HG03066 (cell line): Measurements from ENCODE around the gene TDRD9.

Source experiments
- ATAC-seq: cut with Tn5 transposase; IDR thresholded peaks from one replicate; pipeline ENCODE4 v1.9.1; 2021; ENCODE audit warnings: low read depth; ENCODE audit not compliant: unreplicated experiment

The TDRD9 gene

DNA sequence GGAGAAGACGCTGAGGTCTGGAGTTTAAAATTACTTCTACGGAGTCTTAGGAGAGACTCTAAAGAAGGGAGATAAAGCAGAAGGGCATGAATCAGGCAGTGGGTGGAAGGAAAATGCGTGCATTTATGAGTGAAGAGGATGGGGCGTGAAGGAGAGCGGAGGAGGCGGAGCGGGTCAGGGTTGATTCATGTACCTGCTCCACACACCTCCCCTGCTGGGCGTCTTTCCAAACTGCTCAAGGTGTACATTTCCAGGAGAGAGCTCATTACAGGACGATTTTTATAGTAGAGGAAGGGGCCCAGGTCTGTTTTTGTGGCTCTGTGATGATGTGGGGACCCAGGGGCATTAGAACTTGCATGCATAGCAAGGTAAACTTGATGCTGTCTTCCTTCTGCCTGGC lies 92.2 kb downstream of the TDRD9 start:
- ATAC-seq: no peak

DNA sequence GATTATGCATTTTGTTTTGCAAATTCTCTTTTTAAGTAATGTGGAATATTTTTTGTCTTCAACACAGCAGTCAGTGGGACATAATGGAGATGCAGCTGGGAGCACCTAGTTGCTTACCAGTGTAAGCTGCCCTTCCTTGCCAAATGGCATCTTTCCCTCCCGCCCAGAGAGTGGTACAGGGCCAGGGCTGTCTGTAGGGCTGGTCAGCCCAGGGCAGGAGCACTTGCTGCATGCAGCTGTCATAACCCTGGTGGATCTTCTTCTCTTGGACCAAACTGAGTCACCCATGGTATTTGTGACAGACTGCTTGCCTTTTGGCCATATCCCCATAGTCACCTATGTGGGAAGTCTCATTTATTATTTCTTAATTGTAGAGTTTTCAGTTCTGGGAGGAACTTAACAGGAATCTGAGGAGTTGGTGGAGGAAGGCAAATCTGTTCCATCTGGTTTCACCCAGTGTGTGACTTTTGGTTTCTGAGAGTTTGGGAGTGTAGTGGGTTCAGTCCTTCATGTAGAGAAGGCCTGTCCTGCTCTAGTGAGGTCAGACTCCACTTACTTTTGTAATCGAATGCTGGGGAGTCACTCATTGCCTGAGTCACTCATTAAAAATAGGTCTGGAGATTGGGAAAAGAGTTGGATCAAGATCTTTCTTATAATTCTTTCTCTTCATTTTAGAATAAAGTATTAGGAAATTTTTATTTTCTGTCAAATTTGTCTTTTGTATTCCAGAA lies 95.2 kb downstream of the TDRD9 start:
- no peak for ATAC-seq

DNA sequence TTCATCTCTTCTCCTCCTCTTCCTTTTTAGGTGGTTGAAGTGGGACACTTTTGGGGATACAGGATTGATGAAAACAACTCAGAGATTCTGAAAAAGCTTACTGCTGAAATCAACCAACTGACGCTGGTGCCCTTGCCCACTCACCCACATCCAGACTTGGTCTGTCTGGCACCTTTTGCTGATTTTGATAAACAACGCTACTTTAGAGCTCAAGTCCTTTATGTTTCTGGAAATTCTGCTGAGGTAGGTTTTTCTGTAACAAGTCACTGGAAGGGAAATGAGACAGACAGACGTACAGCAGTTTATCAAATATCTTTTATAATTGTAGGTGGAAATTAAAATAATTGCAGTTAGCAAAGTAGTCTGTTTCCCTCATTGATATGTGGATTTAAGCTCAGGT lies 97.3 kb downstream of the TDRD9 start:
- no peak for ATAC-seq

DNA sequence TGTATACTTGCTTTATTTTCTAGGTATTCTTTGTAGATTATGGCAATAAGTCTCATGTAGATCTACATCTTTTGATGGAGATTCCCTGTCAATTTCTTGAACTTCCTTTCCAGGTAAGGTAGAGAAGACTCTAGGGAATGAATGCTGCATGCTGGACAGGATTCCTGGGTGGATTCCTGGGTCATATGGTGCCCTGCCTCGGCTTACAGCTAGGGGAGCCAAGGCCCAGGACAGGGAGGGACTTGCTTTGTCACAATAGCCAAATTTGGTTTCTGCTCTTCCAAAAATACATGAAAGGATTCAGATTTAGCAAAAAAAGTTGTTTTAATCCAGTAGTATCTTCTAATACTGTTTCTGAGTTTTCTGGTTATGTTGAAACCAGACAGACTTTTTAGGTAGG lies 97.8 kb downstream of the TDRD9 start:
- ATAC-seq: no peak

DNA sequence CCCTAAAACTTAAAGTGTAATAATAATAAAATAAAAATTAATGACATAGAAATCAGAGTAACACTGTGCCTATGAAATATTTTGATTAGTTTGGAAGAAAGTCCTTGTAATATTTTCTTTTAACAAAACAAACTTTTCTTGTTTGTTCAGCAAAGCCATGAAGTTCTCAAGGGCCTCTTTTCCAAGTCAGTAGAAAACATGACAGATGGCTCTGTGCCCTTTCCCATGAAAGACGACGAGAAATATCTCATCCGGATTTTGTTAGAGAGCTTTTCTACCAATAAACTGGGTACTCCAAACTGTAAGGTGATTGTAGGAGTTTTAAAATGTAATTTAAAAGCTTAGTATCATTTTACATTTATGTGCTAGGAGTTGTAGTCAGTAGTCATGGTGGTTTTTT lies 102.7 kb downstream of the TDRD9 start:
- no peak for ATAC-seq

DNA sequence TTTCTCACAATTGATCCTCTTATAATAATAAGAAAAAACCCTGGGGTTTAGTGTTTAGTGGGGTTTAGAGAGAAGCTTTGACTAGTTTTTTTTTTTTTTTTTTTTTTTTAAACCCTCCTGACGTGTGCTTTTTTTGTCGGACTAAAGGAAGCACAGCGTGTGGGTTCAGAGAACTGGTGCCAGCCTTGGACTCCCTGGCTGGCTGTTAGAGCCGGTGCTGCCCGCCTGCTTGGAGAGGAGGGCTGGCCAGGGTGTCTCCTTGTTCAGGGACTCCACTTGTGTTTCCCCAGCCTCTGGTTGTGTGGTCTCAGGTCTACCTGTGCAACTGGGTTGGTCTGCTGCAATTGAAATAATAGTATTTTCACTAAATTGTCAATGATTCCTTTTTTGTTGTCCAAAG lies 103.1 kb downstream of the TDRD9 start:
- no peak for ATAC-seq

DNA sequence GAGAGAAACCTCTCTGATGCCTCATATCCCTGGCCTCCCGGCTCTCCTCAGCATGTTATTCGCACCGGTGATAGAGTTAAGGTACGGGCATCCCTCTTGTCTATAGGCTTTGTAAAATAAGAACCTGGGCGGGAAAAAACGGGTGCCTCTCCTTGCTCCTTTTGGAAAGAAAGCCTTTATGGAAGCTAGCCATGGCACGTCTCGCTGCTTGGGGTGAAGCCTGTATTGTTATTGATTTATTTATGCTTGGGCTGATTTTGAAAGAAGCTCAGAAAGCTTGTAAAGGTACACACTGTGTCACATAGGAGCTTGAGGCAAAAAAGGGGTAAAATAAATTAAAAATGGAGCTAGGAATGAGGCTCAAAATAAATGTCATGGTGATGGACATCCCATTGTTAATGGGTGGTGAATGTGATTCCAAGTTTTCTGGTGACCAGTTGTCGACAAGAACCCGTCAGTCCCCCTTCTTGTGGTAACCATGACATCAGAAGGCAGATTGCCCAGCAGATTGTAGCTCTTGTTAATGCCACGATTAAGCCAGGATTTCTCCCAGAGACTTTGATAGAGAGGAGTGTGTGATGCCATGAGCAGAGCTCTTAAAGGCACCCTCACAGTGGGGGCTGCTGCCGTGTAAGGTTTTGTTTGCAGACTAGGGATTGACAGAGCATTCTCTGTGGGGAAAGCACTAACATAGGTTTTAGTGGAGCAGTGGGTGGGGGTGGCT lies 106.9 kb downstream of the TDRD9 start:
- ATAC-seq: no peak

DNA sequence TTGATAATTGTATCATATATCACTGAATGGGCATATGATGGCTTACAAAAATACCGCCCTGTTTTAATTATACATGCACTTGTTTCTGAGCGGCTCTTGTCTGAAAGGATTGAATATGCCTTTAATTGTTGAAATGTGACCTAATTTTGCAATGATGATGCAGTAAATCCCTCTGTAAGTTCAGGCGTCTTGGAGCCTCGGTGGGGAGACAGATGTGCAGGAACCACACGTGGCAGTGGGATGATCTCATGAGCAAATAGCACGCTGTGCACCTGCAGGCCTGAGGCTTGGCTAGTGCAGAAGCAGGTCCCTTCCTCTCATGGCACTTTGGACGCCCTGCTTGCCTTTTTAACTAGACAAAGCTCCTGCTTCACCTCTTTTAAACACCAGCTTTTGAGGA lies 108.0 kb downstream of the TDRD9 start:
- ATAC-seq: no peak

DNA sequence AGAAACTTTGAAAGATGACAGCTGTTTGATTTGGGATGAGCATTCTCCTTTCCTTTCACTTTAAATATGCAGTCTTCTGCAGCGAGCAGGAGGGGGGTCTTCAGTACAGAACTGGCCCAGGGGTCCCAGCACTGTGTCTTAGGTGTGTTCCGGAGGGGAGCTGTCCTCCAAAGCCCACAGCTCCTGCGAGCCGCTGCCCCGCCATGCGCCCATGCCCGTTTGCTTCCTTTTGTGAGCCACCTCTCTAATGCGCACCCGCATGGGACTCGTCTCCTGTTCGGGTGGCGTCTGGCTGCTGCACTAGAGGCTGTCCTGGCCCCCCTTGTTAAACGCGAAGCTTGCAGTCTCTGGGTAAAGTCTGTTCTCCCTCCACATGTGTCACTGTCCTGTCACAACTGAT lies 108.8 kb downstream of the TDRD9 start:
- ATAC-seq: no peak

DNA sequence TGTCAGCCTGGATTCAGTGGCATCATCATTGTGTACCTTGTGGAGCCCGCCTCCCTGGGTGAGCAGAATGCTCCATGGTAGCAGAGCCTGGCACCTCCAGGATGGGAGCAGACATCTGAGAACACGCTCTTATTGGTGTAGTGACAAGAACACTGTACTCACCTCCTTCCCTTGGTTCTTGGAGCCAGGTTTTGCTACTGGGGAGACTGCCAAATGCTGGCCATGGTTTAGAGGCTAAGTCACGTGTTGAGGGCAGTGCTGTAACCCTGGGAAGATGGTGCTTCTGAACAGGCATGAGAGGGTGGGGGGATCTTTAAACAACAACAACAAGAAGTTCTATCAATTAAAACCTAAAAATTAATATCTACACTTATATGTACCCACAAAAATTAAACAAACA lies 109.6 kb downstream of the TDRD9 start:
- no peak for ATAC-seq

DNA sequence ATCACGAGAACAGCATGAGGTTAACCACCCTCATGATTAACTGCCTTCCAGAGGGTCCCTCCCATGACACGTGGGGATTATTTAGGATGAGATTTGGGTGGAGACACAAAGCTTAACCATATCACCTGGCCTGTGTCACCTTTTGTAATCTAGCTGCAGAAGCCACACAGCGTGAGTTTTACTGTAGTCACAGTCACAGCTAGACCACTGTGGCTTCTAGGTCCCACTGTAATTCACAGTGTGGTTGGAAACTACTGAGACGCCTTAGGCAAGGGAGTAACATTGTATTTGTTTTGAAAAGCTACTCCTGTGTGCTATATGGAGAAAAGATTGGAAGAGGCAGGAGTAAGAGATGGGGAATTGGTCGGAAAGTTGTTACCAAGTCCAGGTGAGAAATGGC lies 111.0 kb downstream of the TDRD9 start:
- ATAC-seq: no peak

DNA sequence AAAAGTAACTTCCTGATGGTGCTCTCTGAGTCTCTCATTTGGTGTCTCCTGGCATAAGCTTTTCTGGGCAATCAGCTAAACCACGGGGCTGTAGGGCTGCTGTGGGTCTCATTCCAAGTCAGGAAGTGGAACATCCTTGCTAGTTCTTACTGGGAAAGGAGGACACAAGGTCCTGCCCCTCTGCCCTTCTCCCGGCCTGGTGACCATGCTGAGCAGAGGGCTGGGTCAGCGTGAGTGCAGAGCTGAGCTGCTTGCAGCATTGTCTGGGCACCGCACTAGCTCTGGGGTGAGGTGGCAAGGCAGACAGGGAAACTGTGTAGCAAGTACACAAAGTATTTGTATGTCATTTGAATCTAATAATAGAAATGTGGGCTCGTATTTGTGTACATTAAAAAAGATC lies 112.3 kb downstream of the TDRD9 start:
- no peak for ATAC-seq

DNA sequence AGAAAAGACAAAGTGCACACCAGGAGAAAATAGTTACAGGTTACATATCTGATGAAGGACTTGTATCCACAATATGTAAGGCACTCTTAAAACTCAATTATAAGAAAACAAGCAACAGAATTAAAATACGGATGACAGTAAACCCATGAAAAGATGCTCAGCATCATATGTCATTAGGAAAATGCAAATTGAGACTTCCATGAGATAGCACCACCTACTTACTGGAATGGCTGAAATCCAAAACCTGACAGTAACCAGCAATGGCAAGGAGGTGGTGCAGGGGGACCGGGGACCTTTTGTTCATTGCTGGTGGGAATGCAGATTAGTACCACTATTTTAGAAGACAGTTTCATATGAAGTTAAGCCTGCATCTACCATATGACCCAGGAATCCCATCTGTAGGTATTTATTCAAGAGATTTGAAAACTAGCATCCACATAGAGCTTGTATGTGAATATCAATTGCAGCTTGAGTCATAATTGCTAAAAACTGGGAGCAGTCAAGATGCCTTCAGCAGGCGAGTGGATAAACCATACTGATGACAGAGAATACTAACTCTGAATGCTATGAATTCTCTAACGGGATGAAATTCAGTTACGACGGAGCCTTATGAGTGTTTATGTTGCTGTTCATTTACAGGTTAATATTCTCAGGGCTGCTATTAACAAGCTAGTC lies 113.3 kb downstream of the TDRD9 start:
- no peak for ATAC-seq

DNA sequence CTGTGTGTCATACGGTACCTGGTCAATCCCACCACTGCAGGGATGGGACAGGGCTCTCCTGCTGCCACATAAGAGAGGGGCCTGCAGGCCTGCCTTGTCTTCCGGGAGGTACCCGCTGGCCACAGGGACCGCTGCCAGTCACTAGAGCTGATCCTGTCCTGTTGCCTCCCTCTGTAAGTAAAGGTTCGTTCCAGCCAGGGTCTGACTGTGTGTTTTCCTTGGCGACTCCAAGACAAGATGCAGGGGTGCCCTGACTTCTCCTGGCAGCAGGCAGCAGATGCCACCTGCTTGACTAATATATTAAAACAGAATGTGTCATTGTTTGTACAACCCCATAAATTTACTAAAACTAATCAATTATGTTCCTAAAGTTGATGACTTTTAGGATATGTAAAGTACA lies 115.8 kb downstream of the TDRD9 start:
- ATAC-seq: no peak

DNA sequence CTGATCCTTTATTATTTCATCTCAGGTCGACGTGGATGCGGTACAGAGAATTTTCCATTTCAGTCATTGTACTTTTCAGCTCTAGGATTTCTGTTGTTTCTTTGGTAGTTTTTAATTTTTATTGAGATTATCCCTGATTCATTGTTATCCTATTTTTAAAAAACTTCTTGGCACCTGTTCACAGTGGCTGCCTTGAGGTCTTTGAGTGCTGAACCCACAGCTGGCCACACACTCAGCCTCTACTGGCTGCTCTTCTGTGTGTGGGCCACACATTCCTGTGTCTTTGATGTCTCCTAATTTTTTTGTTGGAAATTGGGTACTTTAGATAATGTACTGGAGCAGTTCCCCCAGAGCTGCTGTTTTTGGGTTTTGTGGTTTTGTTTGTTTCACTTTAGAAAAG lies 119.5 kb downstream of the TDRD9 start:
- no peak for ATAC-seq

DNA sequence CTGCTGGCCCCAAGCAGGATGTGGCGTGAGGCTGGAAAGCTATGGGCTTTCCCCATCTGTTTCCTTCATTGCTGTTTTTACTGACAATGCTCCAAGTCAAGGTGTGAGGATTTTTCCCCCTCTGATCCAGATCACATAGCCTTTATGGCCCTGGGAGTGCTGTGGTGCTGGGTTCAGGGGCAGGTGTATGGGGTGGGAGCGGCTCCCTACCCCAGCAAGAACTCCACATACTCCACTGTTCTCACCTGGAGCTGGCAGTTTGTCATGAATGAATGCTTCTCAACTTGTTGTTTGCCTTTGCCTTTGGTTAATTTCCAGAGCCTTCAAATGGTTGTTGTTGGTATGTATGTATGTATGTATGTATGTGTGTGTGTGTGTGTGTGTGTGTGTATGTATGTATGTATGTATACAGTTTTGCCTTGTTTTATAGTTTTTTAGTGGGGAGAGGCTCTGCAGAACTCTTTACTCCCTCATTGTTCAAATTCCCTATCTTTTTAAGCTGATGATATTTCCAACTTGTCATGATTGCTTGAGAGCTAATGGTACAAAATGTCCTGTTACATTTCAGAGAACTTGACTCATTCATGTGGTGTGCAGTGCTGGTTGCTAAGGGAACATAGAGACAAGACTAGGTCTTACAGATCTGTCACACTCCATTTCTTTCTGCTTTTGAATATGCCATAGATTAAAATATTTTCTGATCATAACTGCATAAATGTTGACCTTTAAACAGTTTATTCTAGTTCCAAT lies 120.7 kb downstream of the TDRD9 start:
- no peak for ATAC-seq

DNA sequence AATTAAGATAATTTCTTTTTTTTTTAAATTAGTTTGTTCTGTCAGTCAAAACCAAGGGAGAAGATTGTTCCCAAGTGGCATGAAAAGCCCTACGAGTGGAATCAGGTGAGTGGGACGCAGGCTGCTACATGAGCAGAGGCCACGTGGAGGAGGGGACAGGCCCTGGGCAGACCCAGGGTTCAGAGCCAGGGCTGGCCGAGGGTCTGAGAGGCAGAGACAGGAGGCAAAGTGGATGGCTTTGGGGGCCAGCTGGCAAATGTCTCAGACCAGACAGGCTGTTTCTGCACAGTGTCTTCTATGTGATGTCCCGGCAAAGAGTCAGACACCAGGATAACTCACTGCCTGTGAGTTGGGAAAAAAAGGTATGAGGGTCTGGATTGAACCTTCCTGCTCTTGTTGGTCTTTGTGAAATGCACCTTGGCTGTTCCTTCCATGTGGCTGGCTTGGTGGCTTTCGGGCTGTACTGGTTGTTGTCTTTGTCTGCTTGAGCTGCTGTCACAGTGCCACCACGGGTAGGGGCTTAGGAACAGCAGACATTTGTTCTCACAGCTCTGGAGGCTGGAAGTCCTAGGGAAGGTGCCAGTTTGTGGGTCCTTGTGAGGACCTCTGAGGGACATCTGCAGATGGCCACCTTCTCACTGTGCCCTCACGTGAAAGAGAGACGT lies 121.5 kb downstream of the TDRD9 start:
- no peak for ATAC-seq

DNA sequence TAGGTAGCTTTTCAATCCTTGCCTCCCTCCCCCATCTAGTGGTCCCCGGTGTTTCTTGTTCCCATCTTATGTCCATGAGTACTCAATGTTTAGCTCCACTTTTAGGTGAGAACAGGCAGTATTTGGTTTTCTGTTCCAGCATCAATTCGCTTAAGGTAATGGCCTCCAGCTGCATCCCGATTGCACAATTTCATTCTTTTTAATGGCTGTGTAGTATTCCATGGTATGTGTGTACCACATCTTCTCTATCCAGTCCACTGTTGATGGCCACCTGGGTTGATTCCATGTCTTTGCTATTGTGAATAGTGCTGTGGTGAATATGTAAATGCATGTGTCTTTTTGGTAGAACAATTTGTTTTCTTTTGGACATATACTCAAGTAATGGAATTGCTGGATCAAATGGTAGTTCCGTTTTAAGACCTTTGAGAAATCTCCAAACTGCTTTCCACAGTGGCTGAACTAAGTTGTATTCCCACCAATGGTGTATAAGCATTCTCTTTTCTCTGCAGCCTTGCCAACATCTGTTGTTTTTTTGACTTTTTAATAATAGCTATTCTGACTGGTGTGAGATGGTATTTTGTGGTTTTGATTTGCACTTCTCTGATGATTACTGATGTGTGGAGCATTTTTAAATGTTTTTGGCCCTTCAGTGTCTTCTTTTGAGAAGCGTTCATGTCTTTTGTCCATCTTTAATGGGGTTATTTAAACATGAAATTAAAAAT lies 123.0 kb downstream of the TDRD9 start:
- no peak for ATAC-seq

DNA sequence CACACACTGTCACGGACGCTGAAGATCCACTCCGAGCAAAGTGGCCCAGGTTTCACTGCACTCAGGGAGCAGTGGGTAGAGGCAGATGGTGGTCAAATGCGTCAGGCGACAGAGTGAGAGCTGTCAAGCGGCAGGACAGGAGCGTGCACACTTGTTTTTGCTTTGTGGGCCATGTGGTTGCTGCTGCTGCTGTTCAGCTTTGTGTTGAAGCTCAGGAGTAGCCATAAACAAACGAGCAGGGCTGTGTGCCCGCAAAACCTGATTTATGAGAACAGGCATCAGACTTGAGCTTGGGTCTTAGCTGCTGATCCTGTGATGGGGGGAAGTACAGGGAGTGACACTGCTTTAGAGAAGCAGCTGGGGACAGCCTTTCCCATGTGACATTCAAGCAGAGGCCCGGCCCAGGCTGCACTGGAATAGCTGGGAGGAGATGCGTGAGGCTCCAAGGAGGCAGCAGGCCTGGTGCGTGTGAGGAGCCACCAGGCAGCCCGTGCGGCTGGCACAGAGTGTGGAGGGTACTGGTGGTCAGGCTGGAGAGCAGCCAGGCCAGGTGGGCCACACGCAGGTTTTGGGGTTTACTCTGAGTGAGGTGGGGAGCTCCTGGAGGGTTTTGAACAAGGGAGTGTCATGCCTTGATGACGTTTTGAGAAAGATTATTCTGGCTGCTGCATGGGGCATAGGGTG lies 126.1 kb downstream of the TDRD9 start:
- no peak for ATAC-seq
